D721Med (cell line): ENCODE data around the gene GON7.
A peak's percentile ranks its signal among the peaks of the same experiment; 100 is the strongest.

Source experiments
- DNase-seq: peaks from one replicate; pipeline ENCODE4 v3.0.0; 2011; ENCODE audit warnings: low spot score; ENCODE audit not compliant: insufficient read length
- FAIRE-seq: peaks from 2 replicates; lab custom pipeline; 2011; peaks lifted over from hg19 to GRCh38; lab: Jason Lieb, UNC
- TF ChIP-seq, protein P1 (sequence below): IDR thresholded peaks from 2 replicates; pipeline ENCODE4 v1.5.1; 2012; ENCODE audit warnings: mild to moderate bottlenecking, control low read depth; ENCODE audit not compliant: insufficient read depth; ENCODE audit errors: missing control alignments

Gene GON7, protein sequence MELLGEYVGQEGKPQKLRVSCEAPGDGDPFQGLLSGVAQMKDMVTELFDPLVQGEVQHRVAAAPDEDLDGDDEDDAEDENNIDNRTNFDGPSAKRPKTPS

GRCh38 chr14:93206793-93207467 lies at the start of gene GON7, which contains the start of gene UBR7:
TSS of gene GON7 (minus strand) at chr14:93207065. CDS start at chr14:93207037, 28 bp downstream.
TSS of gene UBR7 (plus strand) at chr14:93207256. CDS start at chr14:93207292, 36 bp downstream.
- TF ChIP-seq, protein P1, sequence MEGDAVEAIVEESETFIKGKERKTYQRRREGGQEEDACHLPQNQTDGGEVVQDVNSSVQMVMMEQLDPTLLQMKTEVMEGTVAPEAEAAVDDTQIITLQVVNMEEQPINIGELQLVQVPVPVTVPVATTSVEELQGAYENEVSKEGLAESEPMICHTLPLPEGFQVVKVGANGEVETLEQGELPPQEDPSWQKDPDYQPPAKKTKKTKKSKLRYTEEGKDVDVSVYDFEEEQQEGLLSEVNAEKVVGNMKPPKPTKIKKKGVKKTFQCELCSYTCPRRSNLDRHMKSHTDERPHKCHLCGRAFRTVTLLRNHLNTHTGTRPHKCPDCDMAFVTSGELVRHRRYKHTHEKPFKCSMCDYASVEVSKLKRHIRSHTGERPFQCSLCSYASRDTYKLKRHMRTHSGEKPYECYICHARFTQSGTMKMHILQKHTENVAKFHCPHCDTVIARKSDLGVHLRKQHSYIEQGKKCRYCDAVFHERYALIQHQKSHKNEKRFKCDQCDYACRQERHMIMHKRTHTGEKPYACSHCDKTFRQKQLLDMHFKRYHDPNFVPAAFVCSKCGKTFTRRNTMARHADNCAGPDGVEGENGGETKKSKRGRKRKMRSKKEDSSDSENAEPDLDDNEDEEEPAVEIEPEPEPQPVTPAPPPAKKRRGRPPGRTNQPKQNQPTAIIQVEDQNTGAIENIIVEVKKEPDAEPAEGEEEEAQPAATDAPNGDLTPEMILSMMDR: peak; percentile 23
- DNase-seq: peak; percentile 75
- FAIRE-seq: no peak

GRCh38 chr14:93249128-93249831 lies 42.4 kb upstream of the GON7 start:
- TF ChIP-seq, protein P1: no peak
- no peak for FAIRE-seq
- no peak for DNase-seq

- DNase-seq: no peak
- FAIRE-seq: no peak
- TF ChIP-seq, protein P1: no peak
Measured at GRCh38 chr14:93246534-93246933, 39.7 kb upstream of the GON7 start.

- TF ChIP-seq, protein P1: no peak
- no peak for FAIRE-seq
- no peak for DNase-seq
Measured at GRCh38 chr14:93245764-93246420, 39.0 kb upstream of the GON7 start.

DNA sequence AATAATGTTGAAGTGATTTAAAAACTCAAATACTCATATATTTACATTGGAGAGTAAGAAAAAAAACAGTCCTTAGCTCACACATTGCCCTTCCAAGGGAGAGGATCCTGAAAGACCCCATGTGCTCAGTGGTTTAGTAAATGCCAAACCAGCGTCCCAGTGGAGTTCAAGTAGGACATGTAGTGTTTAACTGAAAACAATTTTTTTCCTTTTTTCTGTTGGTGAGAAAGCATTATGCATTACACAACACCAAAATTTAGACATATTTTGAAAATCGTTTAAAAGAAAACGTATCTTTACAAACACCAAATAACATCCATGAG lies 33.8 kb upstream of the GON7 start:
- TF ChIP-seq, protein P1: no peak

GRCh38 chr14:93239869-93240677 lies 33.2 kb upstream of the GON7 start:
- TF ChIP-seq, protein P1: no peak
- DNase-seq: no peak
- FAIRE-seq: no peak

More for the DNA sequence above, 33.8 kb upstream of the GON7 start:
- no peak for DNase-seq
- no peak for FAIRE-seq
